ENCODE measurements around the gene MPP1.

The MPP1 gene

GRCh38 chrX:154812341-154813101, 7.2 kb upstream of the MPP1 start:
- DNase-seq, result no peak

GRCh38 chrX:154809939-154810665, 4.8 kb upstream of the MPP1 start:
- no peak for DNase-seq

GRCh38 chrX:154806837-154807501, 1.7 kb upstream of the MPP1 start:
- no peak for DNase-seq

- DNase-seq, result no peak
Measured at GRCh38 chrX:154805696-154806091, 409 bp upstream of the MPP1 start.

GRCh38 chrX:154804261-154804956, 876 bp downstream of the MPP1 start:
- DNase-seq, result no peak

GRCh38 chrX:154802947-154803346, 2.3 kb downstream of the MPP1 start:
- DNase-seq, result no peak

- DNase-seq, result peak; percentile 62
Measured at GRCh38 chrX:154800478-154801210, 4.6 kb downstream of the MPP1 start.

- DNase-seq, result no peak
Measured at GRCh38 chrX:154799556-154800348, 5.5 kb downstream of the MPP1 start.

GRCh38 chrX:154797006-154797405, 8.3 kb downstream of the MPP1 start:
- no peak for DNase-seq

- DNase-seq, result no peak
Measured at GRCh38 chrX:154795016-154795415, 10.3 kb downstream of the MPP1 start.

- no peak for DNase-seq
Measured at GRCh38 chrX:154793084-154793795, 12.0 kb downstream of the MPP1 start.

- DNase-seq, result no peak
Measured at GRCh38 chrX:154791939-154792338, 13.3 kb downstream of the MPP1 start.

GRCh38 chrX:154791467-154791866, 13.8 kb downstream of the MPP1 start:
- no peak for DNase-seq

GRCh38 chrX:154785716-154786115, 19.6 kb downstream of the MPP1 start:
- peak; percentile 59 for DNase-seq

GRCh38 chrX:154784149-154784995, 20.9 kb downstream of the MPP1 start:
- peak; percentile 75 for DNase-seq

- no peak for DNase-seq
Measured at GRCh38 chrX:154780968-154781367, 24.3 kb downstream of the MPP1 start.

- DNase-seq, result no peak
Measured at GRCh38 chrX:154779261-154779660, 26.0 kb downstream of the MPP1 start.

- DNase-seq, result no peak
Measured at GRCh38 chrX:154776753-154777152, 28.5 kb downstream of the MPP1 start.

GRCh38 chrX:154775419-154776349, 29.6 kb downstream of the MPP1 start:
- no peak for DNase-seq

Data from GF-D8 (cell line).